ENCODE data around the gene KIAA0753.

Gene KIAA0753

GRCh38 chr17:6640536-6641246 lies at the start of gene KIAA0753, which contains the start of gene TXNDC17:
Gene KIAA0753 (minus strand): TSS chr17:6640711. CDS start chr17:6635103, 5,608 bp downstream.
Gene TXNDC17 (plus strand): TSS chr17:6641060. CDS start chr17:6641083, 23 bp downstream.
- DNase-seq = peak; percentile 93
- in situ Hi-C loops (cut with HindIII; ENCODE audit: low pct_ligation_motif_present, low pct_unique_long_range_greater_than_20kb, low sequenced_read_pairs) = no loop called here

GRCh38 chr17:6688944-6689343 lies 48.4 kb upstream of the KIAA0753 start:
- in situ Hi-C loops (cut with HindIII; ENCODE audit: low pct_ligation_motif_present, low pct_unique_long_range_greater_than_20kb, low sequenced_read_pairs) = no loop called here
- DNase-seq = no peak

- DNase-seq = no peak
- in situ Hi-C loops (cut with HindIII; ENCODE audit: low pct_ligation_motif_present, low pct_unique_long_range_greater_than_20kb, low sequenced_read_pairs) = no loop called here
These were observed 45.5 kb upstream of the KIAA0753 start for GRCh38 chr17:6686026-6686425.

- in situ Hi-C loops (cut with HindIII; ENCODE audit: low pct_ligation_motif_present, low pct_unique_long_range_greater_than_20kb, low sequenced_read_pairs) = no loop called here
- DNase-seq = no peak
These were observed 44.6 kb upstream of the KIAA0753 start for GRCh38 chr17:6684881-6685767.

GRCh38 chr17:6684460-6684783 lies 43.9 kb upstream of the KIAA0753 start:
- DNase-seq = no peak
- in situ Hi-C loops (cut with HindIII; ENCODE audit: low pct_ligation_motif_present, low pct_unique_long_range_greater_than_20kb, low sequenced_read_pairs) = no loop called here

GRCh38 chr17:6683730-6684459 lies 43.4 kb upstream of the KIAA0753 start:
- in situ Hi-C loops (cut with HindIII; ENCODE audit: low pct_ligation_motif_present, low pct_unique_long_range_greater_than_20kb, low sequenced_read_pairs) = no loop called here
- DNase-seq = no peak

- in situ Hi-C loops (cut with HindIII; ENCODE audit: low pct_ligation_motif_present, low pct_unique_long_range_greater_than_20kb, low sequenced_read_pairs) = no loop called here
- DNase-seq = no peak
These were observed 42.7 kb upstream of the KIAA0753 start for GRCh38 chr17:6683081-6683684.

GRCh38 chr17:6682339-6682738 lies 41.8 kb upstream of the KIAA0753 start:
- in situ Hi-C loops (cut with HindIII; ENCODE audit: low pct_ligation_motif_present, low pct_unique_long_range_greater_than_20kb, low sequenced_read_pairs) = no loop called here

GRCh38 chr17:6681671-6682070 lies 41.2 kb upstream of the KIAA0753 start:
- DNase-seq = no peak

More at GRCh38 chr17:6682339-6682738, 41.8 kb upstream of the KIAA0753 start:
- DNase-seq = no peak

GRCh38 chr17:6681176-6681575 lies 40.7 kb upstream of the KIAA0753 start:
- in situ Hi-C loops (cut with HindIII; ENCODE audit: low pct_ligation_motif_present, low pct_unique_long_range_greater_than_20kb, low sequenced_read_pairs) = no loop called here
- no peak for DNase-seq

More at GRCh38 chr17:6681671-6682070, 41.2 kb upstream of the KIAA0753 start:
- in situ Hi-C loops (cut with HindIII; ENCODE audit: low pct_ligation_motif_present, low pct_unique_long_range_greater_than_20kb, low sequenced_read_pairs) = no loop called here

GRCh38 chr17:6679241-6679640 lies 38.7 kb upstream of the KIAA0753 start:
- in situ Hi-C loops (cut with HindIII; ENCODE audit: low pct_ligation_motif_present, low pct_unique_long_range_greater_than_20kb, low sequenced_read_pairs) = no loop called here
- DNase-seq = no peak

GRCh38 chr17:6677946-6678345 lies 37.4 kb upstream of the KIAA0753 start:
- no peak for DNase-seq
- in situ Hi-C loops (cut with HindIII; ENCODE audit: low pct_ligation_motif_present, low pct_unique_long_range_greater_than_20kb, low sequenced_read_pairs) = no loop called here

GRCh38 chr17:6677158-6677831 lies 36.8 kb upstream of the KIAA0753 start:
- DNase-seq = no peak

GRCh38 chr17:6676802-6677157 lies 36.3 kb upstream of the KIAA0753 start:
- in situ Hi-C loops (cut with HindIII; ENCODE audit: low pct_ligation_motif_present, low pct_unique_long_range_greater_than_20kb, low sequenced_read_pairs) = no loop called here
- DNase-seq = no peak

More at GRCh38 chr17:6677158-6677831, 36.8 kb upstream of the KIAA0753 start:
- in situ Hi-C loops (cut with HindIII; ENCODE audit: low pct_ligation_motif_present, low pct_unique_long_range_greater_than_20kb, low sequenced_read_pairs) = no loop called here

- in situ Hi-C loops (cut with HindIII; ENCODE audit: low pct_ligation_motif_present, low pct_unique_long_range_greater_than_20kb, low sequenced_read_pairs) = no loop called here
- no peak for DNase-seq
These were observed 34.8 kb upstream of the KIAA0753 start for GRCh38 chr17:6675201-6675825.

GRCh38 chr17:6674586-6674985 lies 34.1 kb upstream of the KIAA0753 start:
- in situ Hi-C loops (cut with HindIII; ENCODE audit: low pct_ligation_motif_present, low pct_unique_long_range_greater_than_20kb, low sequenced_read_pairs) = no loop called here
- no peak for DNase-seq

- in situ Hi-C loops (cut with HindIII; ENCODE audit: low pct_ligation_motif_present, low pct_unique_long_range_greater_than_20kb, low sequenced_read_pairs) = no loop called here
These were observed 30.9 kb upstream of the KIAA0753 start for GRCh38 chr17:6671431-6671830.

GRCh38 chr17:6670999-6671398 lies 30.5 kb upstream of the KIAA0753 start:
- in situ Hi-C loops (cut with HindIII; ENCODE audit: low pct_ligation_motif_present, low pct_unique_long_range_greater_than_20kb, low sequenced_read_pairs) = no loop called here
- DNase-seq = no peak

More at GRCh38 chr17:6671431-6671830, 30.9 kb upstream of the KIAA0753 start:
- no peak for DNase-seq
